ENCODE measurements around the gene MAML3.

The MAML3 gene

GRCh38 chr4:139822391-139822790 is 331.6 kb downstream of the MAML3 start:
- no peak overlapping the region for H3K4me3 ChIP-seq (ENCODE audit: low read depth, low read length)
- no peak overlapping the region for H3K27ac ChIP-seq
- H3K36me3 ChIP-seq (ENCODE audit: control insufficient read depth, insufficient read depth, low read length): no peaks in the 10 kb centered on the region
- no peaks in the 10 kb centered on the region for H3K79me2 ChIP-seq
- H3K9ac ChIP-seq: no peak overlapping the region
- no peak for TF ChIP-seq CTCF (IDR thresholded peaks at IDR 0.05)
- no peaks in the 10 kb centered on the region for H3K9me3 ChIP-seq (ENCODE audit: control insufficient read depth, low read length)
- no peak overlapping the region for H2AFZ ChIP-seq
- H3K4me1 ChIP-seq: no peaks in the 10 kb centered on the region
- H3K4me2 ChIP-seq (ENCODE audit: low read length): no peak overlapping the region
- no peaks in the 10 kb centered on the region for H3K27me3 ChIP-seq (ENCODE audit: control insufficient read depth, insufficient read depth, low read length)

- TF ChIP-seq CTCF (IDR thresholded peaks at IDR 0.05): no peak
- H3K27ac ChIP-seq: no peak overlapping the region
These were observed 334.9 kb downstream of the MAML3 start for GRCh38 chr4:139819082-139819481.

GRCh38 chr4:139817657-139818452 is 336.1 kb downstream of the MAML3 start:
- no peaks in the 10 kb centered on the region for H3K27me3 ChIP-seq (ENCODE audit: control insufficient read depth, insufficient read depth, low read length)
- no peak overlapping the region for H2AFZ ChIP-seq
- H3K79me2 ChIP-seq: no peaks in the 10 kb centered on the region
- H3K27ac ChIP-seq: no peak overlapping the region
- no peak overlapping the region for H3K4me2 ChIP-seq (ENCODE audit: low read length)
- peaks cover 6% of the 10 kb centered on the region for H3K4me1 ChIP-seq
- H3K4me3 ChIP-seq (ENCODE audit: low read depth, low read length): no peak overlapping the region
- no peaks in the 10 kb centered on the region for H3K36me3 ChIP-seq (ENCODE audit: control insufficient read depth, insufficient read depth, low read length)
- H3K9ac ChIP-seq: no peak overlapping the region
- TF ChIP-seq CTCF (IDR thresholded peaks at IDR 0.05): no peak
- no peaks in the 10 kb centered on the region for H3K9me3 ChIP-seq (ENCODE audit: control insufficient read depth, low read length)

More at GRCh38 chr4:139819082-139819481, 334.9 kb downstream of the MAML3 start:
- no peak overlapping the region for H2AFZ ChIP-seq
- no peaks in the 10 kb centered on the region for H3K36me3 ChIP-seq (ENCODE audit: control insufficient read depth, insufficient read depth, low read length)
- H3K9me3 ChIP-seq (ENCODE audit: control insufficient read depth, low read length): no peaks in the 10 kb centered on the region
- H3K4me1 ChIP-seq: peaks cover 6% of the 10 kb centered on the region
- H3K79me2 ChIP-seq: no peaks in the 10 kb centered on the region
- H3K4me3 ChIP-seq (ENCODE audit: low read depth, low read length): no peak overlapping the region
- H3K27me3 ChIP-seq (ENCODE audit: control insufficient read depth, insufficient read depth, low read length): no peaks in the 10 kb centered on the region
- no peak overlapping the region for H3K9ac ChIP-seq
- no peak overlapping the region for H3K4me2 ChIP-seq (ENCODE audit: low read length)

- no peaks in the 10 kb centered on the region for H3K9me3 ChIP-seq (ENCODE audit: control insufficient read depth, low read length)
- H3K4me1 ChIP-seq: peaks cover 6% of the 10 kb centered on the region
- H3K4me2 ChIP-seq (ENCODE audit: low read length): no peak overlapping the region
- H2AFZ ChIP-seq: no peak overlapping the region
- no peaks in the 10 kb centered on the region for H3K27me3 ChIP-seq (ENCODE audit: control insufficient read depth, insufficient read depth, low read length)
- TF ChIP-seq CTCF (IDR thresholded peaks at IDR 0.05): no peak
- no peaks in the 10 kb centered on the region for H3K36me3 ChIP-seq (ENCODE audit: control insufficient read depth, insufficient read depth, low read length)
- no peak overlapping the region for H3K4me3 ChIP-seq (ENCODE audit: low read depth, low read length)
- H3K27ac ChIP-seq: peak overlapping the region; percentile 8
- H3K9ac ChIP-seq: no peak overlapping the region
- no peaks in the 10 kb centered on the region for H3K79me2 ChIP-seq
These were observed 337.1 kb downstream of the MAML3 start for GRCh38 chr4:139816856-139817255.
